ENCODE data around the gene EIF4B.
A peak's percentile ranks its signal among the peaks of the same experiment; 100 is the strongest.

EIF4B gene

GRCh38 chr12:53060064-53060720 is 53.9 kb downstream of the EIF4B start:
- DNase-seq, result no peak

GRCh38 chr12:53060721-53061276 is 54.5 kb downstream of the EIF4B start:
- no peak for DNase-seq

- no peak for DNase-seq
Observed at GRCh38 chr12:53061404-53062010, 55.3 kb downstream of the EIF4B start.

- no peak for DNase-seq
Observed at GRCh38 chr12:53062011-53062961, 56.0 kb downstream of the EIF4B start.

- DNase-seq, result no peak
Observed at GRCh38 chr12:53062977-53063707, 56.9 kb downstream of the EIF4B start.

GRCh38 chr12:53063708-53064612 is 57.7 kb downstream of the EIF4B start:
- DNase-seq, result no peak

GRCh38 chr12:53064613-53065436 is 58.6 kb downstream of the EIF4B start:
- no peak for DNase-seq

- DNase-seq, result no peak
Observed at GRCh38 chr12:53065470-53065869, 59.2 kb downstream of the EIF4B start.

GRCh38 chr12:53065975-53066931 is 60.0 kb downstream of the EIF4B start:
- peak; percentile 69 for DNase-seq

- DNase-seq, result no peak
Observed at GRCh38 chr12:53067074-53067992, 61.1 kb downstream of the EIF4B start.

- DNase-seq, result no peak
Observed at GRCh38 chr12:53067993-53068770, 61.9 kb downstream of the EIF4B start.

- DNase-seq, result no peak
Observed at GRCh38 chr12:53068811-53069585, 62.7 kb downstream of the EIF4B start.

GRCh38 chr12:53069621-53070410 is 63.6 kb downstream of the EIF4B start:
- no peak for DNase-seq

GRCh38 chr12:53070877-53071492 is 64.7 kb downstream of the EIF4B start:
- no peak for DNase-seq
